K562 (cell line): ENCODE results near the gene HPRT1. TPM values are rescaled to one million over a fixed set of nuclear protein-coding genes. Genes with fewer than 3 reads are reported as not detected.

Experiments
- ATAC-seq: fragments of 200-7000 bp; cut with Tn5 transposase; 3 replicates; pipeline ENCODE4 v1.9.1; 2020; ENCODE audit warnings: moderate library complexity
- BruUV-seq: library from RNA; stranded (reverse); fragments of 400-500 nt; replicated peaks from 2 replicates; lab custom pipeline; 2021; lab: Mats Ljungman, UMichigan
- CTCF ChIA-PET: fragments of 300-600 bp; formaldehyde crosslinking; extraction: SDS; loops from one replicate; lab custom pipeline; 2021; ENCODE audit warnings: low intra/inter-chr PET ratio; lab: Yijun Ruan, JAX
- POLR2A ChIA-PET: fragments of 300-600, 350-650 bp; sonication (Branson Sonifier 250); formaldehyde crosslinking; extraction: SDS; loops from one replicate; lab custom pipeline; 2021; ENCODE audit warnings: antibody characterized with exemption, inconsistent platforms; lab: Yijun Ruan, JAX
- DNase-seq, 4 experiments: peaks; one replicate each; pipeline versions ENCODE4 v3.0.0 to v3.0.0-alpha.2; 2011 to 2018; ENCODE audit warnings: low spot score in 3 of 4, mixed read lengths in 3 of 4; ENCODE audit errors: extremely low read depth in 1 of 4
- FAIRE-seq: peaks from 2 replicates; lab custom pipeline; 2011; peaks lifted over from hg19 to GRCh38; lab: Jason Lieb, UNC
- H2AFZ ChIP-seq: 2 replicates; pipeline ENCODE4 v1.6.0; 2011; ENCODE audit warnings: low read depth, low read length, control low read depth, inconsistent platforms
- H3K27ac ChIP-seq: fragments of 200-600 bp; 3 replicates; pipeline ENCODE4 v1.8.0; 2011; ENCODE audit warnings: low read depth, mild to moderate bottlenecking, control low read depth, inconsistent platforms, low read length, moderate library complexity, mixed read lengths; ENCODE audit errors: extremely low read depth
- H3K27me3 ChIP-seq, 2 experiments: fragments of 300-600 bp in 1 of 2; 2 replicates in 1 of 2; 3 replicates in 1 of 2; pipeline versions ENCODE4 v1.6.0 to v1.8.0; 2011; ENCODE audit warnings: inconsistent platforms in 2 of 2, low read length in 2 of 2, mild to moderate bottlenecking in 1 of 2, mixed read lengths in 1 of 2, moderate library complexity in 1 of 2; ENCODE audit not compliant: control insufficient read depth in 2 of 2, insufficient read depth in 2 of 2
- H3K36me3 ChIP-seq: fragments of 300-600 bp; 3 replicates; pipeline ENCODE4 v1.8.0; 2011; ENCODE audit warnings: mild to moderate bottlenecking, low read length, inconsistent platforms; ENCODE audit not compliant: control insufficient read depth, insufficient read depth
- H3K4me1 ChIP-seq, 2 experiments: fragments of 200-600 bp in 1 of 2; replicated peaks in 1 of 2; 2 replicates in 1 of 2; 3 replicates in 1 of 2; pipeline versions ENCODE4 v1.5.1 to v1.8.0; 2011; ENCODE audit warnings: inconsistent platforms in 2 of 2, low read length in 2 of 2, mild to moderate bottlenecking in 1 of 2, mixed read lengths in 1 of 2, moderate library complexity in 1 of 2; ENCODE audit not compliant: control insufficient read depth in 2 of 2, insufficient read depth in 2 of 2
- H3K4me2 ChIP-seq: 2 replicates; pipeline ENCODE4 v1.6.1; 2011; ENCODE audit warnings: low read length, control low read depth, inconsistent platforms, mixed read lengths; ENCODE audit not compliant: insufficient read depth
- H3K4me3 ChIP-seq: fragments of 200-600 bp; sonication (generic), shearing (Covaris generic); 2 replicates; pipeline ENCODE4 v1.5.1; 2016; ENCODE audit warnings: control low read depth, inconsistent platforms
- H3K79me2 ChIP-seq: fragments of 200-600 bp; 3 replicates; pipeline ENCODE4 v1.8.0; 2011; ENCODE audit warnings: low read length, inconsistent platforms; ENCODE audit not compliant: control insufficient read depth, insufficient read depth
- H3K9ac ChIP-seq, 2 experiments: 2 replicates each; pipeline versions ENCODE4 v1.6.0 to v1.6.1; 2011; ENCODE audit warnings: low read depth in 2 of 2, low read length in 2 of 2, control low read depth in 1 of 2, inconsistent platforms in 1 of 2, mild to moderate bottlenecking in 1 of 2, mixed read lengths in 1 of 2; ENCODE audit not compliant: insufficient read depth in 1 of 2
- H3K9me1 ChIP-seq: one replicate; pipeline ENCODE4 v1.6.0; 2011; ENCODE audit warnings: inconsistent platforms, mild to moderate bottlenecking, low read length, moderate library complexity; ENCODE audit not compliant: control insufficient read depth, insufficient read depth
- H3K9me3 ChIP-seq: replicated peaks from 2 replicates; pipeline ENCODE4 v1.5.1; 2011; ENCODE audit warnings: low read depth, low read length, inconsistent platforms; ENCODE audit not compliant: control insufficient read depth, insufficient read depth
- H4K20me1 ChIP-seq: replicated peaks from 2 replicates; pipeline ENCODE4 v1.6.1; 2011; ENCODE audit warnings: low read length, inconsistent platforms, mixed read lengths; ENCODE audit not compliant: control insufficient read depth, insufficient read depth
- POLR2G ChIP-seq: fragments of 200-400 bp; formaldehyde crosslinking; IDR thresholded peaks from 2 replicates; pipeline ENCODE4 v1.6.1; 2017; ENCODE audit warnings: low read depth, mild to moderate bottlenecking, antibody characterized with exemption, low read length, moderate library complexity
- SIN3A ChIP-seq, 2 experiments: fragments of 150-350 bp in 1 of 2; IDR thresholded peaks; 2 replicates each; pipeline ENCODE4 v1.6.1; 2011 to 2016; ENCODE audit warnings: borderline replicate concordance in 2 of 2, low read depth in 2 of 2, low read length in 2 of 2, mild to moderate bottlenecking in 2 of 2, moderate library complexity in 2 of 2; ENCODE audit not compliant: control insufficient read depth in 1 of 2
- ZNF232 ChIP-seq: sonication (generic); formaldehyde crosslinking; IDR thresholded peaks from 2 replicates; pipeline ENCODE4 v1.8.0; 2022; ENCODE audit warnings: mild to moderate bottlenecking, missing genetic modification reagents
- whole genome bisulfite sequencing: fragments of 100-300 bp; shearing (Covaris generic); methylation state at CpG from one replicate; pipeline ENCODE4 v1.1.6; 2016; ENCODE audit warnings: low coverage, mixed read lengths; ENCODE audit not compliant: insufficient coverage; ENCODE audit errors: missing lambda C conversion rate; 5-methylcytosine and 5-hydroxymethylcytosine counted together
- in situ Hi-C: fragments of 300-500 bp; cut with MboI; formaldehyde crosslinking; loops from 4 replicates; pipeline ENCODE4 v1.15.0; 2018; ENCODE audit warnings: inconsistent platforms, mixed read lengths
- intact Hi-C: fragments of 100-400 bp; cut with micrococcal nuclease; formaldehyde crosslinking; loops from 2 replicates; pipeline ENCODE4 v1.14.2; 2022
- polyA plus RNA-seq, 8 experiments: library from polyadenylated mRNA; depleted of rRNA in 4 of 8; stranded (reverse) in 5 of 8; unstranded in 3 of 8; fragments of >200 nt; fragmentation: Nextera tagmentation in 2 of 8; fragmentation: Illumina TruSeq in 1 of 8; extraction: Ambion mirVana in 2 of 8; extraction: Trizol in 1 of 8; gene quantifications; 2 replicates each; pipeline versions ENCODE4 v1.2.1 to v1.2.3, GENCODE V29; 2011 to 2014; ENCODE audit warnings: inconsistent platforms in 1 of 8, missing spikeins in 1 of 8
- total RNA-seq, 7 experiments: library from RNA; depleted of rRNA in 6 of 7; stranded (reverse); fragments of >200 nt in 6 of 7; fragmentation: Illumina TruSeq in 2 of 7; extraction: Trizol in 2 of 7; gene quantifications; 2 replicates each; pipeline versions ENCODE4 v1.2.1 to v1.2.3, GENCODE V29; 2011 to 2021; ENCODE audit warnings: low replicate concordance in 1 of 7
- TF ChIP-seq, protein P1 (sequence below): fragments of 450-650 bp; IDR thresholded peaks from 2 replicates; pipeline ENCODE4 v1.6.1; 2018; ENCODE audit warnings: mild to moderate bottlenecking, low read depth; ENCODE audit not compliant: partially characterized antibody

The HPRT1 gene
- total and polyA plus RNA-seq, 9 of the 15 experiments (the other 6 are each of a cell fraction or from before 2014, with no cell fraction given) = 24.4 to 158 (median 104) TPM

- ChIA-PET POLR2A (interaction anchor here (1.1 kb wide), 1 partner anchor 41 kb away, joined by 3 read pairs; no protein-coding TSS in a partner anchor), CTCF (no interaction called here)
- Histone ChIP-seq H3K9me1 (no peaks in the 10 kb centered on the region), H3K9me3 (no peaks in the 10 kb centered on the region), H3K27me3 (no peaks in the 10 kb centered on the region), H3K9ac (no peak overlapping the region), H3K27ac (no peak overlapping the region), H3K4me2 (no peak overlapping the region), H3K4me3 (no peak overlapping the region), H3K36me3 (peaks cover 8% of the 10 kb centered on the region; the same call in 1 of the 3 replicates), H4K20me1 (no peaks in the 10 kb centered on the region), H3K79me2 (peaks cover 16% of the 10 kb centered on the region), H2AFZ (no peak overlapping the region), H3K4me1 (peaks cover 0 to 9% of the 10 kb centered on the region in 2 experiments; a peak in 4 of 5 replicates)
- intact Hi-C loops (no loop called here), in situ Hi-C loops (no loop called here)
- DNase-seq (no peak), ATAC-seq (no peak), FAIRE-seq (no peak)
- no peak for TF ChIP-seq SIN3A (IDR thresholded peaks at IDR 0.05; ENCODE audit: borderline replicate concordance in 2 of 2, control insufficient read depth in 1 of 2, low read depth in 2 of 2, low read length in 2 of 2)
- no TSS peak for BruUV-seq
- 53% methylated on average over 6 of the region's 6 CpGs for WGBS
Measured at GRCh38 chrX:134544135-134544512, 84.2 kb downstream of the HPRT1 start.

GRCh38 chrX:134544513-134545151 lies 84.7 kb downstream of the HPRT1 start:
- TF ChIP-seq, protein P1, sequence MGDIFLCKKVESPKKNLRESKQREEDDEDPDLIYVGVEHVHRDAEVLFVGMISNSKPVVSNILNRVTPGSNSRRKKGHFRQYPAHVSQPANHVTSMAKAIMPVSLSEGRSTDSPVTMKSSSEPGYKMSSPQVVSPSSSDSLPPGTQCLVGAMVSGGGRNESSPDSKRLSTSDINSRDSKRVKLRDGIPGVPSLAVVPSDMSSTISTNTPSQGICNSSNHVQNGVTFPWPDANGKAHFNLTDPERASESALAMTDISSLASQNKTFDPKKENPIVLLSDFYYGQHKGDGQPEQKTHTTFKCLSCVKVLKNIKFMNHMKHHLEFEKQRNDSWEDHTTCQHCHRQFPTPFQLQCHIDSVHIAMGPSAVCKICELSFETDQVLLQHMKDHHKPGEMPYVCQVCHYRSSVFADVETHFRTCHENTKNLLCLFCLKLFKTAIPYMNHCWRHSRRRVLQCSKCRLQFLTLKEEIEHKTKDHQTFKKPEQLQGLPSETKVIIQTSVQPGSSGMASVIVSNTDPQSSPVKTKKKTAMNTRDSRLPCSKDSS = no peak
- TF ChIP-seq ZNF232 (CRISPR knock-in tag) (no peak), POLR2G (peak; percentile 23; the same call in 1 of the 2 replicates)
- peaks cover 0 to 14% of the 10 kb centered on the region in 2 experiments; a peak in 4 of 5 replicates for H3K4me1 ChIP-seq
- no peak for DNase-seq
- no peak overlapping the region for H3K9ac ChIP-seq
- no peaks in the 10 kb centered on the region for H3K9me3 ChIP-seq
- WGBS = 88% methylated on average over 17 of the region's 52 CpGs
- peaks cover 16% of the 10 kb centered on the region for H3K79me2 ChIP-seq
- H3K4me3 ChIP-seq = no peak overlapping the region
- no peak overlapping the region for H2AFZ ChIP-seq
- CTCF ChIA-PET = no interaction called here
- no peaks in the 10 kb centered on the region for H3K9me1 ChIP-seq
- POLR2A ChIA-PET = interaction anchor here (0.5 to 1.1 kb wide), 2 partner anchors 40 to 267 kb away, joined by 3 read pairs; no protein-coding TSS in a partner anchor
- H3K27ac ChIP-seq = no peak overlapping the region
- FAIRE-seq = no peak
- no peak overlapping the region for H3K4me2 ChIP-seq
- no TSS peak for BruUV-seq
- in situ Hi-C loops (no loop called here), intact Hi-C loops (no loop called here)
- no peaks in the 10 kb centered on the region for H4K20me1 ChIP-seq
- H3K36me3 ChIP-seq = peaks cover 8% of the 10 kb centered on the region; the same call in 1 of the 3 replicates
- ATAC-seq = no peak
- no peaks in the 10 kb centered on the region for H3K27me3 ChIP-seq
